ENCODE data around the gene CLDN5. TPM values are rescaled to one million over a fixed set of nuclear protein-coding genes. Genes with fewer than 3 reads are reported as not detected.

Gene CLDN5
- total and polyA plus RNA-seq, 4 experiments from 2014 or later: 0.18 to 0.72 TPM; not detected in 2

- peaks cover 49% of the 10 kb centered on the region for H3K36me3 ChIP-seq (ENCODE audit: insufficient read depth, low read length)
- intact Hi-C loops (cut with micrococcal nuclease): no loop called here
- H3K4me1 Mint-ChIP-seq: peaks cover 16 to 29% (median 27%) of the 10 kb centered on the region in 4 donors
- H3K9me3 Mint-ChIP-seq: no peaks in the 10 kb centered on the region
- no peaks in the 10 kb centered on the region for H3K27me3 ChIP-seq (ENCODE audit: insufficient read depth, low read length)
- peaks cover 13% of the 10 kb centered on the region for H3K4me1 ChIP-seq (ENCODE audit: insufficient read depth, low read length)
- POLR2A ChIA-PET (ENCODE audit: partially characterized antibody): interaction anchor here (1.8 kb wide), 1 partner anchor 25 kb away, joined by 6 read pairs; the partner anchor contains the start of gene C22orf39
- CTCF ChIA-PET (ENCODE audit: partially characterized antibody): interaction anchor here (1.1 kb wide), 1 partner anchor 11 kb away, joined by 3 read pairs; no protein-coding TSS in a partner anchor
- no peak for DNase-seq
- no peaks in the 10 kb centered on the region for H3K9me3 ChIP-seq (ENCODE audit: control insufficient read depth in 1 of 2, low read length in 2 of 2)
- no peak overlapping the region for H3K4me3 Mint-ChIP-seq
- H3K4me3 ChIP-seq (ENCODE audit: low read length in 2 of 2): no peak overlapping the region
- H3K36me3 Mint-ChIP-seq: peaks cover 46 to 64% of the 10 kb centered on the region in 2 donors
- H3K27ac Mint-ChIP-seq: no peak overlapping the region
- H3K27ac ChIP-seq (ENCODE audit: low read depth, low read length): no peak overlapping the region
- H3K27me3 Mint-ChIP-seq: no peaks in the 10 kb centered on the region
Observed at GRCh38 chr22:19473578-19473977, 50.6 kb downstream of the CLDN5 start.

Other genes starting within 250 kb of the CLDN5 start
- 1 to 10 TPM in 1 of 2 experiments, under 1 TPM in 1; 0.80 to 1.7 TPM for gene CLTCL1, start 232.7 kb downstream of the CLDN5 start, total RNA-seq
- gene CLTCL1, start 232.7 kb downstream of the CLDN5 start, polyA plus RNA-seq: not detected
- 10 to 100 TPM; 27.3 to 30.8 TPM for gene HIRA, start 92.7 kb downstream of the CLDN5 start, total RNA-seq
- 1 to 10 TPM; 1.4 to 7.9 TPM for gene HIRA, start 92.7 kb downstream of the CLDN5 start, polyA plus RNA-seq
- 10 to 100 TPM; 16.2 to 16.8 TPM for gene MRPL40, start 91.9 kb downstream of the CLDN5 start, total RNA-seq
- 10 to 100 TPM; 56.1 to 79.3 TPM for gene MRPL40, start 91.9 kb downstream of the CLDN5 start, polyA plus RNA-seq
- gene C22orf39, start 76.7 kb downstream of the CLDN5 start, total RNA-seq: 10 to 100 TPM; 40.5 TPM
- gene C22orf39, start 76.7 kb downstream of the CLDN5 start, polyA plus RNA-seq: 10 to 100 TPM; 57.3 to 58.3 TPM
- gene UFD1, start 45.2 kb downstream of the CLDN5 start, total RNA-seq: 10 to 100 TPM; 42.0 to 48.7 TPM
- gene UFD1, start 45.2 kb downstream of the CLDN5 start, polyA plus RNA-seq: 100 to 1,000 TPM in 1 of 2 donors, 10 to 100 TPM in 1; 81.3 to 126 TPM
- under 1 TPM; 0.53 to 0.64 TPM for gene CDC45, start 44.5 kb downstream of the CLDN5 start, total RNA-seq
- under 1 TPM in 1 of 2 donors, not detected in 1; 0.57 TPM for gene CDC45, start 44.5 kb downstream of the CLDN5 start, polyA plus RNA-seq
- not detected for gene SEPTIN5, start 190.1 kb upstream of the CLDN5 start, total RNA-seq
- not detected for gene SEPTIN5, start 190.1 kb upstream of the CLDN5 start, polyA plus RNA-seq
- not detected for gene GP1BB, start 199.1 kb upstream of the CLDN5 start, total RNA-seq
- gene GP1BB, start 199.1 kb upstream of the CLDN5 start, polyA plus RNA-seq: not detected
- not detected for gene TBX1, start 236.4 kb upstream of the CLDN5 start, total RNA-seq
- gene TBX1, start 236.4 kb upstream of the CLDN5 start, polyA plus RNA-seq: not detected

Measured in CD4-positive, alpha-beta memory T cell (primary cell).